Measurements from ENCODE around the gene FHOD3.

DNA sequence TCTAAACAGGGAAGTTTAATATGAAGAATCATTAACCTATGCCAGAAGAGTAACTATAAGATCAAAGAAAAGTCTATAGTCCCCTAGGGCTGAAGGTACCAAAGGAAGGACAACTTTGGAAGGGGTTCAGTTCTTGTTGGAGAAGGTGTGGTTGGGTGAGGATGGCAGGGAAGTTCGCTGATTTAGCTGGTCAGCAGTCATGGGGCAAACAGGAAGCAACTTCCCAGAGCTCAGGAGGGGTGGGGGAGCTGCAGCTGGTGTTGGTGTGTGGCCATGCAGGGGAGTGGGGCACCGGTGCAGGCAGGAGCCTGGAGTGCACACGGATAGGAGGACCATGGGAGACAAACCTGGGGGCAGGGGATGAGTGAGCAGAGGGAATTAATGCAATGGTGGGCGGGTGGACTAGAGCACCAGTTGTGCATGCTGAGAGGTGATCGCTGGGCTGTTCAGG, 34.0 kb downstream of the FHOD3 start:
- no peak for TF ChIP-seq NPAS2 (CRISPR knock-in tag; IDR thresholded peaks at IDR 0.05; ENCODE audit: borderline replicate concordance)
- TF ChIP-seq NR3C1 (IDR thresholded peaks at IDR 0.05), result no peak
- TF ChIP-seq BHLHE40 (IDR thresholded peaks at IDR 0.05; ENCODE audit: low read depth, low read length), result no peak
- TF ChIP-seq, protein P1, sequence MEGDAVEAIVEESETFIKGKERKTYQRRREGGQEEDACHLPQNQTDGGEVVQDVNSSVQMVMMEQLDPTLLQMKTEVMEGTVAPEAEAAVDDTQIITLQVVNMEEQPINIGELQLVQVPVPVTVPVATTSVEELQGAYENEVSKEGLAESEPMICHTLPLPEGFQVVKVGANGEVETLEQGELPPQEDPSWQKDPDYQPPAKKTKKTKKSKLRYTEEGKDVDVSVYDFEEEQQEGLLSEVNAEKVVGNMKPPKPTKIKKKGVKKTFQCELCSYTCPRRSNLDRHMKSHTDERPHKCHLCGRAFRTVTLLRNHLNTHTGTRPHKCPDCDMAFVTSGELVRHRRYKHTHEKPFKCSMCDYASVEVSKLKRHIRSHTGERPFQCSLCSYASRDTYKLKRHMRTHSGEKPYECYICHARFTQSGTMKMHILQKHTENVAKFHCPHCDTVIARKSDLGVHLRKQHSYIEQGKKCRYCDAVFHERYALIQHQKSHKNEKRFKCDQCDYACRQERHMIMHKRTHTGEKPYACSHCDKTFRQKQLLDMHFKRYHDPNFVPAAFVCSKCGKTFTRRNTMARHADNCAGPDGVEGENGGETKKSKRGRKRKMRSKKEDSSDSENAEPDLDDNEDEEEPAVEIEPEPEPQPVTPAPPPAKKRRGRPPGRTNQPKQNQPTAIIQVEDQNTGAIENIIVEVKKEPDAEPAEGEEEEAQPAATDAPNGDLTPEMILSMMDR (IDR thresholded peaks at IDR 0.05), result no peak
- TF ChIP-seq, protein P2, sequence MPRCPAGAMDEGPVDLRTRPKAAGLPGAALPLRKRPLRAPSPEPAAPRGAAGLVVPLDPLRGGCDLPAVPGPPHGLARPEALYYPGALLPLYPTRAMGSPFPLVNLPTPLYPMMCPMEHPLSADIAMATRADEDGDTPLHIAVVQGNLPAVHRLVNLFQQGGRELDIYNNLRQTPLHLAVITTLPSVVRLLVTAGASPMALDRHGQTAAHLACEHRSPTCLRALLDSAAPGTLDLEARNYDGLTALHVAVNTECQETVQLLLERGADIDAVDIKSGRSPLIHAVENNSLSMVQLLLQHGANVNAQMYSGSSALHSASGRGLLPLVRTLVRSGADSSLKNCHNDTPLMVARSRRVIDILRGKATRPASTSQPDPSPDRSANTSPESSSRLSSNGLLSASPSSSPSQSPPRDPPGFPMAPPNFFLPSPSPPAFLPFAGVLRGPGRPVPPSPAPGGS (IDR thresholded peaks at IDR 0.05), result no peak
- TF ChIP-seq, protein P3, sequence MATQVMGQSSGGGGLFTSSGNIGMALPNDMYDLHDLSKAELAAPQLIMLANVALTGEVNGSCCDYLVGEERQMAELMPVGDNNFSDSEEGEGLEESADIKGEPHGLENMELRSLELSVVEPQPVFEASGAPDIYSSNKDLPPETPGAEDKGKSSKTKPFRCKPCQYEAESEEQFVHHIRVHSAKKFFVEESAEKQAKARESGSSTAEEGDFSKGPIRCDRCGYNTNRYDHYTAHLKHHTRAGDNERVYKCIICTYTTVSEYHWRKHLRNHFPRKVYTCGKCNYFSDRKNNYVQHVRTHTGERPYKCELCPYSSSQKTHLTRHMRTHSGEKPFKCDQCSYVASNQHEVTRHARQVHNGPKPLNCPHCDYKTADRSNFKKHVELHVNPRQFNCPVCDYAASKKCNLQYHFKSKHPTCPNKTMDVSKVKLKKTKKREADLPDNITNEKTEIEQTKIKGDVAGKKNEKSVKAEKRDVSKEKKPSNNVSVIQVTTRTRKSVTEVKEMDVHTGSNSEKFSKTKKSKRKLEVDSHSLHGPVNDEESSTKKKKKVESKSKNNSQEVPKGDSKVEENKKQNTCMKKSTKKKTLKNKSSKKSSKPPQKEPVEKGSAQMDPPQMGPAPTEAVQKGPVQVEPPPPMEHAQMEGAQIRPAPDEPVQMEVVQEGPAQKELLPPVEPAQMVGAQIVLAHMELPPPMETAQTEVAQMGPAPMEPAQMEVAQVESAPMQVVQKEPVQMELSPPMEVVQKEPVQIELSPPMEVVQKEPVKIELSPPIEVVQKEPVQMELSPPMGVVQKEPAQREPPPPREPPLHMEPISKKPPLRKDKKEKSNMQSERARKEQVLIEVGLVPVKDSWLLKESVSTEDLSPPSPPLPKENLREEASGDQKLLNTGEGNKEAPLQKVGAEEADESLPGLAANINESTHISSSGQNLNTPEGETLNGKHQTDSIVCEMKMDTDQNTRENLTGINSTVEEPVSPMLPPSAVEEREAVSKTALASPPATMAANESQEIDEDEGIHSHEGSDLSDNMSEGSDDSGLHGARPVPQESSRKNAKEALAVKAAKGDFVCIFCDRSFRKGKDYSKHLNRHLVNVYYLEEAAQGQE (IDR thresholded peaks at IDR 0.05), result no peak
